ENCODE results near the gene JPH3. TPM values are rescaled to one million over a fixed set of nuclear protein-coding genes. Genes with fewer than 3 reads are reported as not detected.

The JPH3 gene
- total RNA-seq, 1 donor from 2014 or later, result 0.32 TPM

- DNase-seq (ENCODE audit: low spot score), result no peak
Measured at GRCh38 chr16:87696726-87697125, 94.4 kb downstream of the JPH3 start.

DNA sequence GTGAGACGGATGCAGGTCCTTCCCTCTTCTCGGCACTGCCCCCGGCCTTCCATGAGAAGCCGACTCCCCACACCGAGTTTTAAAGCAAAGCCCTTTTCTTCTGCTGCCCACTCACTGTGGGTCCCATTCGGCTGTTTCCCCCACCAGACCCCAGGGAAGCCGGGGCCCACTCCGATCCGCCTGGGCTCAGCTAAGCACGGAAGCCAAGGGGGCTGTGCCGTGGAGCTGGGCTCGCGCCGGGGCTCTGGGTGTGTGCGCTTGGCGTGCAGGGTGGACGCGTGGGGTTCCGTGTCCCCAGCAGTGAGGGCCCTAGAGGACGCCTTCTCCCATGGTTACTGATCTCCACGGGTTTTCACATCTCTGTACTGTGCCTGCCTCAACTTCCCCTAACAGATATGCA, 94.9 kb downstream of the JPH3 start:
- no peak for DNase-seq (ENCODE audit: low spot score)

DNA sequence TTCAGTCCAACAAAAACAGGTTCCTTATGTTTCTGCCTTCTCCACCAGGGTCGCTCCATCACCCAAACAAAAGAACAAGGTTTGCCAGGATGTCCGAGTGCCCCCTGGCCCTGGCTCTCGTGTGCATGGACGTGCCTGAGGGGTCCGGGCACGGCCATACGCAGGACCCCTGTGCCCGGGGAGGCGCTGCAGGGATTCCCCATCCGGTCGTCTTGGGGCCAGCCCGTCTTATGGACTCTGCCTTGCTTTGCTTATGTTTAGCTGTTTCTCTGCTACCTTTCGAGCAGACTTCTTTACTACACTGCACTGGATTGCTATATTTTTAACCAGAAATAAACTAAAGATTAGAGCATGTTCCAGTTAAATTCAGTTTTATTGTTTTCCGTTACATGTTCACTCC, 95.5 kb downstream of the JPH3 start:
- DNase-seq (ENCODE audit: low spot score), result no peak

DNA sequence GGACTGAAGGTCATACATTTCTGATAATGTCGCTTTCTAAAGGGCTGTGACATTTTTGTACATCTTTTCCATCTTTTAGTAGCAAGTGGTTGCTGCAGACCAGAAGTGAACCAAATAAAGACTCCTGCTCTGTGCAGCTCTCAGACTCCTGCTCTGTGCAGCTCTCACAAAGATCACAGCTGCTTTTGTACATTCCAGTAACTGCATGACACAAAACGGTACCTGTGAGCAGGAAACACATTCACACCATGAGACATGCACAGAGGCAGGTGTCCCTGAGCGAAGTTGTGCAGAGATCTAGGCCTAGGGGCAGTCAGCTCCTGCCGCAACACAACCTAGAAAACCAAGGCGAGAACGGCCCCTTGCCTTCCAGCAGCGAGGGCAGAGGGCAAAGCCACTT, 95.9 kb downstream of the JPH3 start:
- DNase-seq (ENCODE audit: low spot score), result no peak

GRCh38 chr16:87698676-87699199, 96.4 kb downstream of the JPH3 start:
- no peak for DNase-seq (ENCODE audit: low spot score)

DNA sequence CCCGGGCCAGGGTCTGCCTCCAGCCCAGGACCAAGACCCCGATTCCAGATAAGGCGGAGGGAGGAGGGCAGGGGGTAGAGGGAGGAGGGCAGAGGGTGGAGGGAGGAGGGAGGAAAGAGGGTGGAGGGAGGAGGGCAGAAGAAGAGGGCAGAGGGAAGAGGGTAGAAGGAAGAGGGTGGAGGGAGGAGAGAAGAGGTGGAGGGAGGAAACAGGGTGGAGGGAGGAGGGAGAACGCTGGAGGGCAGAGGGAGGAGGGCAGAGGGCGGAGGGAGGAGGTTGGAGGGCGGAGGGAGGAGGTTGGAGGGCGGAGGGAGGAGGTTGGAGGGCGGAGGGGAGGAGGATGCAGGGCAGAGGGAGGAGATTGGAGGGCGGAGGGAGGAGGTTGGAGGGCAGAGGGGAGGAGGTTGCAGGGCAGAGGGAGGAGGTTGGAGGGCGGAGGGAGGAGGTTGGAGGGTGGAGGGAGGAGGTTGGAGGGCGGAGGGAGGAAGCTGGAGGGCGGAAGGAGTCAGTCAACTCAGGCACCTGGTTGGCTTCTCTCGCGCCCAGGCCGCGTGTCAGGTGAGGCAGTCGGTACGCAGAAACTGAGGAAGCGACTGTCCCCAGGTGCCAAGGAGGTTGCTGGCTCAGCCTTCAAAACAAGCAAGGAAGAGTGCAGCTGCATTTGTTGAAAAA, 98.2 kb downstream of the JPH3 start:
- no peak for DNase-seq (ENCODE audit: low spot score)

DNA sequence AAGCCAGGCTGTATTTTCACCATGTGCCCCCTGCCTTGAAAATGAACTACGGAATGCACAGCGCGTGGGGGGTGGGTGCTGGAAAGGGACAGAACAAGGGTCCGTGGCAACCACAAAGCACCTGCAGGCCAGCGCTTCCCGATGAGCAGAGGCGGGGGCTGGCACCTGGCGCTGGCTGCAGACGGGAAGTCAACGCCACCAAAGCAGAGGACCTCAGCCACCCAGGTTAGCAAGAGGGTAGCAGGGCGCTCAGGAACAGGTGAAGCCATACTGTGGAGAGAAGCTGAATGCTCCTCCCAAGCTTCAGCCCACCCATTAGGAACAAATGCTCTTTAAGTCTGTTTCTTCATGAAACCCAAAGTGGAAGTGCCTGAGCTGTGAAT, 98.8 kb downstream of the JPH3 start:
- no peak for DNase-seq (ENCODE audit: low spot score)

GRCh38 chr16:87701505-87701921, 99.2 kb downstream of the JPH3 start:
- no peak for DNase-seq (ENCODE audit: low spot score)

DNA sequence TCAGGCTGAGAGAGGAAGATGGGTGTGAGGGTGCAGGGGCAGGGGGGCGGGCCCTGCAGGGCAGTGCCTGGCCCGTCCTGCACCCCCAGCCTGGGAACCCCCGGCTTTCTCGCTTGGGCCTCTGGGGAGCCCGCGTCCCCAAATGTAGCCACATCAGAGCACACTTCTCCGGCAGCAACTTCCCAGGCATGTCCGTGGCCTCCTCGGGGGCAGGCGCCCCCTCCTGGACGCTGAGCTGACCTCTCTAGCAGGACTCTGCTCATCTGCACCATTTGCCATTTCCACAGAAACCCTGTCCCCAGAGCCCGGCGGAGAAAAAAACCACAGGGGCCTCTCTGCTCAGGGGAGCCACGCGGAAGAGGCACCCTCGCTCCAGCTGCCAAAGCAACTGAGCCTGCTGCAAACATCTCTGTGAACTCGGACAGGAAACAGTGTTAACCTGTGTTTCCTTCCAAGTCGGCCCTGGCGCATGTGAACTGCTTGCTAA, 100.1 kb downstream of the JPH3 start:
- no peak for DNase-seq (ENCODE audit: low spot score)

- no peak for DNase-seq (ENCODE audit: low spot score)
Measured at GRCh38 chr16:87703071-87703470, 100.8 kb downstream of the JPH3 start.

DNA sequence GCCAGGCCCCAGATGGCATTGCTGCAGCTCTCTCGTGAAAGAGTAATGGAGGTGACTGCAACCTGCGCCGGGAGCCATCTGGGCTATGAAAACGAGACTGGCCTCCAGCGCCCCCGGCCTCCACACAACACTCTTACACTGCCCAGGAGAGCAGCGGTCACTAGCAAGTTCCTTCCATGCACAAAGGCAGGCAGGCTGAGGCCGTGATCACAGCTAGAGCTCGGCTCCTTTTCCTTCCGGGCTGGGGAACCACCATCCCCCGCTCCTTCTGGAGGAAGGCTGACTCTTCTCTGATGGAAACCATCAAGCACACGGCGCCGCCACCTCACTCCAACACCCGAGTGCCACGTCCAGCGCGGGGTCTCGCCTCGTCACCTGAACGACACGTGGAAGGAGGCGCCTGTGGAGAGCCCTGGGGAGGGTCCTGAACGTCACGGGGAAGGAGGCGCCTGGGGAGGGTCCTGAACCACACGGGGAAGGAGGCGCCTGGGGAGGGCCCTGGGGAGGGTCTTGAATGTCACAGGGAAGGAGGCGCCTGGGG, 101.6 kb downstream of the JPH3 start:
- no peak for DNase-seq (ENCODE audit: low spot score)

- DNase-seq (ENCODE audit: low spot score), result no peak
Measured at GRCh38 chr16:87704754-87705353, 102.5 kb downstream of the JPH3 start.

DNA sequence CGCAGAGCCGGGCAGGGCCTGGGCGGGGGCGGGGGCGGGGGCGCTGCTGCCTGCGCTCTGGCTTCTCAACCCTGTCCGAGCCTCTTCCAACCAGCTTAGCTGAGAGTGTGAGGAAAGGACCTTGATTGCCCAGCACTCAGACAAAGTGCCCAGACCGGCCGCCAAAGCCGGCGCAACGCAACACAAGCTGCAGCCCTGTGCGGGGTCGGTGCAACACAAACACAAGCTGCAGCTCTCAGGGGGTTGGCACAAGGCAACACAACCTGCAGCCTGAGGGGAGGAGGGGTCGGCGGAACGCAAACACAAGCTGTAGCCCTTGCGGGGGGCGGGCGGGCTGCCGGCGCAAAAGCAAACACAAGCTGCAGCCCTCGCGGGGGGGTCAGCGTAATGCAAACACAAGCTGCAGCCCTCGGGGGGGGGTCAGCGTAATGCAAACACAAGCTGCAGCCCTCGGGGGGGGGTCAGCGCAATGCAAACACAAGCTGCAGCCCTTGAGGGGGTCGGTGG, 103.5 kb downstream of the JPH3 start:
- no peak for DNase-seq (ENCODE audit: low spot score)

DNA sequence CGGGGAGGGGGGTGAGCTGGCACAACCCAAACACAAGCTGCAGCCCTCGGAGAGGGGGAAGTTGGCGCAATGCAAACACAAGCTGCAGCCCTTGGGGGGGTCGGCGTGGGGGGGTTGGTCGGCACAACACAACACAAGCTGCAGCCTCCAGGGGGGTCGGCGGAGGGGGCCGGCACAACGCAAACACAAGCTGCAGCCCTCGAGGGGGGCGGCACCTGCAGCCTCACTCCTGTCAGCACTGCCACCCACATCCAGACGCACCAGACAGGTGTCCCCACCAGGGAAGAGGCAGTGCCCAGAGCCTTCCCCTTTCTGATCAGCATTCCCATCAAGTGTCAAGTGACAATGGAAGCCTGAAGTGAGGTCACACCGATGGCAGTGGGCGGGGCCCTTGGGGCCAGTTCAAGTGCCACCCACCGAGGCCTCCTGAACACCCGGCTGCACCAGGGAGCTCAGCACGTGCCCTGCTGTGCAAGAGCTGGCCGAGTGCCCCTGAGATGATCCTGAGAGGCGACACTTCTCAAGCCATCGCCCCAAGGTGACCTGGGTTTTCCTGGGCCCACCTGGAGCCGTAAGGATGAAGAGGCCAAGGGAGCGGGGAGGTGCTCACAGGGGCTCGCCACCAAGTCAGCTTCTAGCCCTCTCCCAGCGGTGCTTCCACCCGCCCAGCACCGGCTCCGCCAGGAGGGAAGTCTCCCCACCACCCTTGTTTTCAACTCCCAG, 104.1 kb downstream of the JPH3 start:
- no peak for DNase-seq (ENCODE audit: low spot score)

DNA sequence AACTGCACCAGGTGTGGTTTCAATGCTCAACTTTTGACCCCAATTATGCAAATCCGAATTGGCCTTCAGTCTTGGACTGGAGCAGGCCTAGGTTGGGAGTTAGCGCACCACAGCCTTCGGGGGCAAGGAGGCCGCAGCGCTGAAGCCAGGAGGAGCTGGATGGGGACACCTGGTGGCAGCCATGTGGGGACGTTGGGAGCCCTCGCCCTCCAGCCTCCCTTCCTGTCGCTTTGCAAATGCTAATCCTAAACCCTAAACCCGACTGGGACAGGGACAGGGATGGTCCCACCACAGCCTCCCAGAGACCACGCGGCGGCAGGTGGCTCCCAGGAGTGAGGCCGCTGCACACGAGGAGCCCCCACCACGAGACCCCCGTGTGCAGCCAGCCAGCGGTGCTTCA, 104.8 kb downstream of the JPH3 start:
- no peak for DNase-seq (ENCODE audit: low spot score)

GRCh38 chr16:87707714-87708580, 105.6 kb downstream of the JPH3 start:
- no peak for DNase-seq (ENCODE audit: low spot score)

GRCh38 chr16:87708881-87709638, 106.8 kb downstream of the JPH3 start:
- no peak for DNase-seq (ENCODE audit: low spot score)

GRCh38 chr16:87709677-87710076, 107.4 kb downstream of the JPH3 start:
- no peak for DNase-seq (ENCODE audit: low spot score)

DNA sequence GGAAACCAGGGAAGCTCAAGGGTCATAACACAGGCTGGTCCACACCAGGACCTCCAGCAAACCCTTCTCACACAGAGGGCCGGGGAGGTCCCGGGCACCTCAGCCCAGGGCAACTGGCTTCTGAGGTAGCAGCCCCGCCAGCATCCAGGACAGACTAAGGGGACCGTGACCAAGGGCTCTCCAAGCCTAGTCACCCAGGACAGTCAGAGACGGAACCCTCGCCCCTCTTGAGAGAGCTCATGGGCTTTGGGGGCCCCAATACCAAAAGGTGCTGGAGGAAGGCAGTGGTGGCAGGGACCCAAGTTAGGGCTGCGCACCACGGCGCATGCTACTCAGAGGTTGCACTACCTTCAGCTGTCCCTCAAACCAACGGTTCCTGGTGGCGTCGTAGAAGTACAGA, 108.6 kb downstream of the JPH3 start:
- DNase-seq (ENCODE audit: low spot score), result no peak

GRCh38 chr16:87712184-87712762, 110.0 kb downstream of the JPH3 start:
- no peak for DNase-seq (ENCODE audit: low spot score)

Measured in mucosa of gallbladder (tissue), 1 donor.